Endothelial cell (in vitro differentiated cells): Measurements from ENCODE around the gene ZNF273. TPM values are rescaled to one million over a fixed set of nuclear protein-coding genes. Genes with fewer than 3 reads are reported as not detected.
"Not testable (repeated sequence)": the region's sequence is repeated elsewhere in the genome, so short reads cannot be mapped to it uniquely, and the experiment has no call there.

ENCODE experiments used
- DNase-seq: peaks from one replicate; pipeline ENCODE4 v3.0.0; 2021; ENCODE audit warnings: low spot score
- H3K27ac Mint-ChIP-seq: one replicate; pipeline ENCODE4 v1.8.0; 2021; ENCODE audit warnings: mixed read lengths, inconsistent platforms; ENCODE audit not compliant: unreplicated experiment
- H3K27me3 Mint-ChIP-seq: one replicate; pipeline ENCODE4 v1.8.0; 2021; ENCODE audit warnings: mild to moderate bottlenecking, moderate library complexity, mixed read lengths, inconsistent platforms; ENCODE audit not compliant: unreplicated experiment
- H3K36me3 Mint-ChIP-seq: one replicate; pipeline ENCODE4 v1.8.0; 2021; ENCODE audit warnings: mild to moderate bottlenecking, low read depth, mixed read lengths, inconsistent platforms; ENCODE audit not compliant: unreplicated experiment
- H3K4me1 Mint-ChIP-seq: one replicate; pipeline ENCODE4 v1.8.0; 2021; ENCODE audit warnings: mild to moderate bottlenecking, mixed read lengths, inconsistent platforms; ENCODE audit not compliant: unreplicated experiment
- H3K4me3 Mint-ChIP-seq: one replicate; pipeline ENCODE4 v1.8.0; 2021; ENCODE audit warnings: mild to moderate bottlenecking, mixed read lengths, inconsistent platforms; ENCODE audit not compliant: unreplicated experiment
- H3K9me3 Mint-ChIP-seq: one replicate; pipeline ENCODE4 v1.8.0; 2021; ENCODE audit warnings: mixed read lengths, inconsistent platforms; ENCODE audit not compliant: unreplicated experiment
- long read RNA-seq: library from polyadenylated mRNA; unstranded; transcript quantifications from one replicate; pipeline ENCODE4 v2.0.0, GENCODE V29; 2020; ENCODE audit not compliant: unreplicated experiment
- total RNA-seq: library from RNA; stranded (reverse); fragmentation: NEBNext Ultra II Directional; extraction: Animal tissue kit (Norgen Biotek cat#: 25700); gene quantifications from one replicate; pipeline ENCODE4 v1.2.1, GENCODE V29; 2021; ENCODE audit not compliant: unreplicated experiment
- TF ChIP-seq, protein P1 (sequence below): fragments of 200-600 bp; sonication (generic); IDR thresholded peaks from one replicate; pipeline ENCODE4 v1.5.0; 2021; ENCODE audit warnings: antibody characterized with exemption; ENCODE audit not compliant: unreplicated experiment

Gene ZNF273
- 9.3 TPM for total RNA-seq
- long read RNA-seq, partial matches to known transcripts = 0 of 5 reads
- long read RNA-seq, other reads (novel, unspliced or antisense) = 3 of 5 reads

GRCh38 chr7:64902806-64903721 is at the start of gene ZNF273:
Gene ZNF273, plus strand, starts transcription at chr7:64903273. Its CDS starts 45 bp downstream, at chr7:64903318.
- Mint-ChIP-seq H3K4me1 (peaks cover 26% of the 10 kb centered on the region), H3K4me3 (peak within 1 kb of the TSS; percentile 96), H3K27ac (peak within 1 kb of the TSS; percentile 94), H3K36me3 (no peaks in the 10 kb centered on the region), H3K9me3 (no peaks in the 10 kb centered on the region), H3K27me3 (no peaks in the 10 kb centered on the region)
- DNase-seq = peak; percentile 86
- TF ChIP-seq, protein P1, sequence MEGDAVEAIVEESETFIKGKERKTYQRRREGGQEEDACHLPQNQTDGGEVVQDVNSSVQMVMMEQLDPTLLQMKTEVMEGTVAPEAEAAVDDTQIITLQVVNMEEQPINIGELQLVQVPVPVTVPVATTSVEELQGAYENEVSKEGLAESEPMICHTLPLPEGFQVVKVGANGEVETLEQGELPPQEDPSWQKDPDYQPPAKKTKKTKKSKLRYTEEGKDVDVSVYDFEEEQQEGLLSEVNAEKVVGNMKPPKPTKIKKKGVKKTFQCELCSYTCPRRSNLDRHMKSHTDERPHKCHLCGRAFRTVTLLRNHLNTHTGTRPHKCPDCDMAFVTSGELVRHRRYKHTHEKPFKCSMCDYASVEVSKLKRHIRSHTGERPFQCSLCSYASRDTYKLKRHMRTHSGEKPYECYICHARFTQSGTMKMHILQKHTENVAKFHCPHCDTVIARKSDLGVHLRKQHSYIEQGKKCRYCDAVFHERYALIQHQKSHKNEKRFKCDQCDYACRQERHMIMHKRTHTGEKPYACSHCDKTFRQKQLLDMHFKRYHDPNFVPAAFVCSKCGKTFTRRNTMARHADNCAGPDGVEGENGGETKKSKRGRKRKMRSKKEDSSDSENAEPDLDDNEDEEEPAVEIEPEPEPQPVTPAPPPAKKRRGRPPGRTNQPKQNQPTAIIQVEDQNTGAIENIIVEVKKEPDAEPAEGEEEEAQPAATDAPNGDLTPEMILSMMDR = no peak

- Mint-ChIP-seq H3K27ac (no peak overlapping the region), H3K27me3 (no peaks in the 10 kb centered on the region), H3K4me1 (no peaks in the 10 kb centered on the region), H3K4me3 (no peak overlapping the region), H3K9me3 (no peaks in the 10 kb centered on the region), H3K36me3 (no peaks in the 10 kb centered on the region)
- TF ChIP-seq, protein P1 = no peak
- no peak for DNase-seq
These were observed 49.4 kb upstream of the ZNF273 start for GRCh38 chr7:64853679-64854078.

GRCh38 chr7:64854969-64855368 is 48.1 kb upstream of the ZNF273 start:
- H3K27ac Mint-ChIP-seq = no peak overlapping the region
- H3K27me3 Mint-ChIP-seq = no peaks in the 10 kb centered on the region
- H3K4me1 Mint-ChIP-seq = no peaks in the 10 kb centered on the region
- no peaks in the 10 kb centered on the region for H3K36me3 Mint-ChIP-seq
- DNase-seq = no peak
- H3K9me3 Mint-ChIP-seq = no peaks in the 10 kb centered on the region
- TF ChIP-seq, protein P1 = no peak
- no peak overlapping the region for H3K4me3 Mint-ChIP-seq

- Mint-ChIP-seq H3K27me3 (no peaks in the 10 kb centered on the region), H3K36me3 (no peaks in the 10 kb centered on the region), H3K4me1 (no peaks in the 10 kb centered on the region), H3K9me3 (peaks cover 7% of the 10 kb centered on the region), H3K4me3 (no peak overlapping the region), H3K27ac (no peak overlapping the region)
- TF ChIP-seq, protein P1 = no peak
- DNase-seq = no peak
These were observed 40.1 kb upstream of the ZNF273 start for GRCh38 chr7:64863021-64863420.

DNA sequence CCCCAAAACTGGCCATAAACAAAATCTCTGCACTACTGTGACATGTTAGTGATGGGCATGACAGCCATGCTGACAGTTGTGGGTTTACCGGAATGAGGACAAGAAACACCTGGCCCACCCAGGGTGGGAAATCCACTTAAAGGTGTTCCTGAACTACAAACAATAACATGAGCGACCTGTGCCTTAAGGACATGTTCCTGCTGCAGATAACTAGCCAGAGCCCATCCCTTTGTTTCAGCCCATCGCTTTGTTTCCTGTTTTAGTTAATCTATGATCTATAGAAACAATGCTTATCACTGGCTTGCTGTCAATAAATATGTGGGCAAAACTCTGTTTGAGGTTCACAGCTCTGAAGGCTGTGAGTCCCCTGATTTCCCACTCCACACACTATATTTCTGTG is 39.5 kb upstream of the ZNF273 start:
- H3K27ac Mint-ChIP-seq, DNase-seq, H3K4me3 Mint-ChIP-seq, H3K9me3 Mint-ChIP-seq, H3K27me3 Mint-ChIP-seq, H3K4me1 Mint-ChIP-seq, H3K36me3 Mint-ChIP-seq: not testable (repeated sequence)
